ENCODE results near the gene TRIM51G.
"Not testable (repeated sequence)": the region's sequence is repeated elsewhere in the genome, so short reads cannot be mapped to it uniquely, and the experiment has no call there.

The TRIM51G gene

DNA sequence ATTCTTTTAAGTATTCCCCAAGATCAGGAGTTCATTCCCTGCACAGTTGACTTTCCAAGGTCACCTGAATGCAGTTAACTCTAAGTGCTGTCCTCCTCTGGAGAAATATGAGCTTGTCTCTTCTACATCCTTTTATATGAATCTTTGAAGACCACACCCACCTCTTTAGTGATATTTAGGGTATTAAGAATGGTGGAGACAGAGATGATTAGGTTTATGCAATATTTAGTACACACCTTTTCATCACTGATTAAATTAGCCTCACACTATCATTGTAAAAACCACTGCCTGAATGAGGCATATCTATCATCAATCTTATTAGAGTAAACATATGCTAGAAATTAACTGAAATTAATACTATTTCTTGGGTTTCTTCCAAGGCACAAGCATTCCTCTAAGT, at the start of gene TRIM51G:
Gene TRIM51G (minus strand): TSS at position 101 of the 400 bp plus-strand sequence. CDS start 2,190 bp downstream, outside the sequence.
- not testable (repeated sequence) for DNase-seq

GRCh38 chr11:49028523-49028922, 44.8 kb upstream of the TRIM51G start, which contains the start of gene TRIM49B:
TSS of gene TRIM49B (plus strand) at chr11:49028823. CDS start at chr11:49031600, 2,777 bp downstream.
- not testable (repeated sequence) for DNase-seq

DNA sequence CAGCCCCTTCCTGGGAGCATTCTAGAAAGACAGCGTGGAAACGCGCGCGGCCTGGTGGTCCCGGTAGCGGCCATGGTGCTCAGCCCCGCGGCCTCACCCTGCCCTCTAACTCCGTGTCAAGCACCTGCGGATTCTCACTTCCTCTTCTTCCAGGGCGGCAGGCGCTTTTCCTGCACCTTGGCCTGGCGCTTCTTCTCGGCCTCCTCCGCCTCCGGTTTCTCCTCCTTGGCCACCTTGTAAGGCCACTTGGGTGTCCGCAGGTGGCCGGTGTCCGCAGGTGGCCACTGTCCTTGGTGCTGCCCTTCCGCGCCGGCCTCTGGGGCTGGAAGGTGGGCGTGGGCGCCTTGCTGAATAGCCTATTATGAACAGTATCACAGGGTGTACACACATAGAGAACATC, 15.1 kb downstream of the TRIM51G start:
- DNase-seq = not testable (repeated sequence)

DNA sequence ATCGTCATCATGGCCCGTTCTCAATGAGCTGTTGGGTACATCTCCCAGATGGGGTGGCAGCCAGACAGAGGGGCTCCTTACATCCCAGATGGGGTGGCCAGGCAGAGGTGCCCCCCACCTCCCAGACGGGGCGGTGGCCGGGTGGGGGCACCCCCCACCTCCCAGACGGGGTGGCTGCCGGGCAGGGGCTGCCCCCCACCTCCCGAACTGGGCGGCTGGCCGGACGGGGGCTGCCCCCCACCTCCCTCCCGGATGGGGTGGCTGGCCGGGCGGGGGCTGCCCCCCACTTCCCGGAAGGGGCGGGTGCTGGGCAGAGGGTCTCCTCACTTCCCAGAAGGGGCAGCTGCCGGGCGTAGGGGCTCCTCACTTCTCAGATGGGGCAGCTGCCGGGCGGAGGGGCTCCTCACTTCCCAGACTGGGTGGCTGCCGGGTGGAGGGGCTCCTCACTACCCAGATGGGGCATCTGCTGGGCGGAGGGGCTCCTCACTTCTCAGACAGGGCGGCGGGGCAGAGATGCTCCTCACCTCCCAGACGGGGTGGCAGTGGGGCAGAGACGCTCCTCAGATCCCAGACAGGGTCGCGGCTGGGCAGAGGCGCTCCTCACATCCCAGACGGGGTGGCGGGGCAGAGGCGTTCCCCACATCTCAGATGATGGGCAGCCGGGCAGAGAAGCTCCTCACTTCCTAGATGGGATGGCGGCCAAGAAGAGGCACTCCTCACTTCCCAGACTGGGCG, 28.2 kb downstream of the TRIM51G start:
- DNase-seq = not testable (repeated sequence)

DNA sequence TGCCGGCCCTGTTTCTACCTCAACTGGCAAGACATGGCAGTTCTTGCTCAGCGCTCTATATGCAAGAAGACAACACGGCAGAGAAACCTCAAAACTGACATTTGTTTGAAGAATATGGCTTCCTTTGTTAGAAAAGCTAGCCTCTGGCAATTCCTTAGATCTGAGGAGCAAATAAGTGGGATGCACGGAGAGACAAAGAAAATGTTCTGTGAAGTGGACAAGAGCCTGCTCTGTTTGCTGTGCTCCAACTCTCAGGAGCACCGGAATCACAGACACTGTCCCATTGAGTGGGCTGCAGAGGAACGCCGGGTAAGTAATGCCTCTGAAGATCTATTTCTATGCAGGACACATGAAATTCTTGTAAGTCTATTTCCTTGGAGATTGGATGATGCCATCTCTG, 37.9 kb downstream of the TRIM51G start:
- DNase-seq = not testable (repeated sequence)
